Endothelial cell (in vitro differentiated cells): ENCODE measurements around the gene PTTG1IP. TPM values are rescaled to one million over a fixed set of nuclear protein-coding genes. Genes with fewer than 3 reads are reported as not detected.

Source experiments
- DNase-seq: peaks from one replicate; pipeline ENCODE4 v3.0.0; 2021; ENCODE audit warnings: low spot score
- H3K27ac Mint-ChIP-seq: one replicate; pipeline ENCODE4 v1.8.0; 2021; ENCODE audit warnings: mixed read lengths, inconsistent platforms; ENCODE audit not compliant: unreplicated experiment
- H3K27me3 Mint-ChIP-seq: one replicate; pipeline ENCODE4 v1.8.0; 2021; ENCODE audit warnings: mild to moderate bottlenecking, moderate library complexity, mixed read lengths, inconsistent platforms; ENCODE audit not compliant: unreplicated experiment
- H3K36me3 Mint-ChIP-seq: one replicate; pipeline ENCODE4 v1.8.0; 2021; ENCODE audit warnings: mild to moderate bottlenecking, low read depth, mixed read lengths, inconsistent platforms; ENCODE audit not compliant: unreplicated experiment
- H3K4me1 Mint-ChIP-seq: one replicate; pipeline ENCODE4 v1.8.0; 2021; ENCODE audit warnings: mild to moderate bottlenecking, mixed read lengths, inconsistent platforms; ENCODE audit not compliant: unreplicated experiment
- H3K4me3 Mint-ChIP-seq: one replicate; pipeline ENCODE4 v1.8.0; 2021; ENCODE audit warnings: mild to moderate bottlenecking, mixed read lengths, inconsistent platforms; ENCODE audit not compliant: unreplicated experiment
- H3K9me3 Mint-ChIP-seq: one replicate; pipeline ENCODE4 v1.8.0; 2021; ENCODE audit warnings: mixed read lengths, inconsistent platforms; ENCODE audit not compliant: unreplicated experiment
- CTCF ChIP-seq: fragments of 200-600 bp; sonication (generic); IDR thresholded peaks from one replicate; pipeline ENCODE4 v1.5.0; 2021; ENCODE audit warnings: antibody characterized with exemption; ENCODE audit not compliant: unreplicated experiment
- total RNA-seq: library from RNA; stranded (reverse); fragmentation: NEBNext Ultra II Directional; extraction: Animal tissue kit (Norgen Biotek cat#: 25700); gene quantifications from one replicate; pipeline ENCODE4 v1.2.1, GENCODE V29; 2021; ENCODE audit not compliant: unreplicated experiment

PTTG1IP gene
- total RNA-seq, 1 donor from 2014 or later: 223 TPM

- no peak for DNase-seq
- Mint-ChIP-seq H3K9me3 (no peaks in the 10 kb centered on the region), H3K27ac (peak overlapping the region; percentile 25), H3K4me1 (peaks cover 21% of the 10 kb centered on the region), H3K36me3 (peaks cover 15% of the 10 kb centered on the region), H3K4me3 (peak overlapping the region; percentile 92), H3K27me3 (peaks cover 7% of the 10 kb centered on the region)
- TF ChIP-seq CTCF: no peak
These were observed 70.9 kb downstream of the PTTG1IP start for GRCh38 chr21:44802396-44803153.

GRCh38 chr21:44801468-44802395 lies 71.8 kb downstream of the PTTG1IP start, which contains the start of gene UBE2G2:
Gene UBE2G2 (minus strand): TSS chr21:44801820. CDS start chr21:44801748, 72 bp downstream.
- Mint-ChIP-seq H3K9me3 (no peaks in the 10 kb centered on the region), H3K36me3 (peaks cover 6% of the 10 kb centered on the region), H3K4me3 (peak within 1 kb of the TSS; percentile 95), H3K27ac (peak within 1 kb of the TSS; percentile 25), H3K4me1 (peaks cover 21% of the 10 kb centered on the region), H3K27me3 (peaks cover 7% of the 10 kb centered on the region)
- TF ChIP-seq CTCF: peak; percentile 4
- peak; percentile 86 for DNase-seq

GRCh38 chr21:44800971-44801467 lies 72.5 kb downstream of the PTTG1IP start:
- H3K9me3 Mint-ChIP-seq: no peaks in the 10 kb centered on the region
- H3K27ac Mint-ChIP-seq: no peak overlapping the region
- peaks cover 6% of the 10 kb centered on the region for H3K36me3 Mint-ChIP-seq
- peak; percentile 29 for TF ChIP-seq CTCF
- DNase-seq: no peak
- peak overlapping the region; percentile 95 for H3K4me3 Mint-ChIP-seq
- peaks cover 21% of the 10 kb centered on the region for H3K4me1 Mint-ChIP-seq
- peaks cover 7% of the 10 kb centered on the region for H3K27me3 Mint-ChIP-seq

GRCh38 chr21:44800103-44800502 lies 73.4 kb downstream of the PTTG1IP start:
- H3K27me3 Mint-ChIP-seq: peaks cover 7% of the 10 kb centered on the region
- H3K4me3 Mint-ChIP-seq: peak overlapping the region; percentile 95
- peaks cover 21% of the 10 kb centered on the region for H3K4me1 Mint-ChIP-seq
- H3K36me3 Mint-ChIP-seq: no peaks in the 10 kb centered on the region
- H3K9me3 Mint-ChIP-seq: no peaks in the 10 kb centered on the region
- DNase-seq: peak; percentile 36
- no peak for TF ChIP-seq CTCF
- H3K27ac Mint-ChIP-seq: no peak overlapping the region
